ENCODE data around the gene NHSL2.

Gene NHSL2

GRCh38 chrX:71990518-71990917, 79.9 kb downstream of the NHSL2 start:
- no peak overlapping the region for H3K9ac ChIP-seq
- H4K20me1 ChIP-seq (ENCODE audit: insufficient read depth), result no peaks in the 10 kb centered on the region
- H3K4me2 ChIP-seq, result no peak overlapping the region

DNA sequence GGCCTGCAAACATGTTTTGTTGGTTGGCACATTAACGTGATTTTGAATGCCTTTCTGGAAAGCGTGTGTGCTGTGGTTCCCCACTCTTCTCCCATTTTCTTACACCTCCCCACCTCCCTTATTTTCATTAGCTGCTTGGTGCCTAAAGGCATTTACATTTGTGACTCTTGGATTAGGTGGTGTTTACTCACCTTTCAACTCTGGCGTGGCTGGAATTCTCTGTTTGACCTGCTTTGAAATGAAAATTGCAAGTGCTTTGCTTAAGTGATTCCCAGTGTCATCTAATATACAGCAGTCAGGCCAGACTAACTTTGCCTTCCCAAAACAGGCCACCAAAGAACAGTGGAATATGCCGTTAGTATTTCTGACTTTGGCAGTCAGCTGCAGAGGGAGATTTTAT, 80.5 kb downstream of the NHSL2 start:
- no peaks in the 10 kb centered on the region for H3K36me3 ChIP-seq (ENCODE audit: insufficient read depth)
- no peaks in the 10 kb centered on the region for H3K79me2 ChIP-seq (ENCODE audit: insufficient read depth, low read depth)
- no peak overlapping the region for H3K4me2 ChIP-seq
- H3K4me3 ChIP-seq (IDR thresholded peaks at IDR 0.05; ENCODE audit: insufficient read depth, low read depth, low read length), result no peak overlapping the region
- H3K9ac ChIP-seq, result no peak overlapping the region
- TF ChIP-seq, protein P1, sequence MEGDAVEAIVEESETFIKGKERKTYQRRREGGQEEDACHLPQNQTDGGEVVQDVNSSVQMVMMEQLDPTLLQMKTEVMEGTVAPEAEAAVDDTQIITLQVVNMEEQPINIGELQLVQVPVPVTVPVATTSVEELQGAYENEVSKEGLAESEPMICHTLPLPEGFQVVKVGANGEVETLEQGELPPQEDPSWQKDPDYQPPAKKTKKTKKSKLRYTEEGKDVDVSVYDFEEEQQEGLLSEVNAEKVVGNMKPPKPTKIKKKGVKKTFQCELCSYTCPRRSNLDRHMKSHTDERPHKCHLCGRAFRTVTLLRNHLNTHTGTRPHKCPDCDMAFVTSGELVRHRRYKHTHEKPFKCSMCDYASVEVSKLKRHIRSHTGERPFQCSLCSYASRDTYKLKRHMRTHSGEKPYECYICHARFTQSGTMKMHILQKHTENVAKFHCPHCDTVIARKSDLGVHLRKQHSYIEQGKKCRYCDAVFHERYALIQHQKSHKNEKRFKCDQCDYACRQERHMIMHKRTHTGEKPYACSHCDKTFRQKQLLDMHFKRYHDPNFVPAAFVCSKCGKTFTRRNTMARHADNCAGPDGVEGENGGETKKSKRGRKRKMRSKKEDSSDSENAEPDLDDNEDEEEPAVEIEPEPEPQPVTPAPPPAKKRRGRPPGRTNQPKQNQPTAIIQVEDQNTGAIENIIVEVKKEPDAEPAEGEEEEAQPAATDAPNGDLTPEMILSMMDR (conservative IDR thresholded peaks at IDR 0.05; ENCODE audit: low read depth, low read length), result no peak
- no peak overlapping the region for H2AFZ ChIP-seq (ENCODE audit: low read depth)
- H3K4me1 ChIP-seq (ENCODE audit: low read depth, poor library complexity, severe bottlenecking), result no peaks in the 10 kb centered on the region
- no peaks in the 10 kb centered on the region for H3K27me3 ChIP-seq (ENCODE audit: insufficient read depth, low read depth)
- no peaks in the 10 kb centered on the region for H4K20me1 ChIP-seq (ENCODE audit: insufficient read depth)
- no peak overlapping the region for H3K27ac ChIP-seq

More at GRCh38 chrX:71990518-71990917, 79.9 kb downstream of the NHSL2 start:
- TF ChIP-seq, protein P1 (conservative IDR thresholded peaks at IDR 0.05; ENCODE audit: low read depth, low read length), result no peak
- Histone ChIP-seq H2AFZ (ENCODE audit: low read depth) (no peak overlapping the region), H3K36me3 (ENCODE audit: insufficient read depth) (no peaks in the 10 kb centered on the region), H3K4me1 (ENCODE audit: low read depth, poor library complexity, severe bottlenecking) (no peaks in the 10 kb centered on the region), H3K4me3 (IDR thresholded peaks at IDR 0.05; ENCODE audit: insufficient read depth, low read depth, low read length) (no peak overlapping the region), H3K79me2 (ENCODE audit: insufficient read depth, low read depth) (no peaks in the 10 kb centered on the region), H3K27ac (no peak overlapping the region), H3K27me3 (ENCODE audit: insufficient read depth, low read depth) (no peaks in the 10 kb centered on the region)

DNA sequence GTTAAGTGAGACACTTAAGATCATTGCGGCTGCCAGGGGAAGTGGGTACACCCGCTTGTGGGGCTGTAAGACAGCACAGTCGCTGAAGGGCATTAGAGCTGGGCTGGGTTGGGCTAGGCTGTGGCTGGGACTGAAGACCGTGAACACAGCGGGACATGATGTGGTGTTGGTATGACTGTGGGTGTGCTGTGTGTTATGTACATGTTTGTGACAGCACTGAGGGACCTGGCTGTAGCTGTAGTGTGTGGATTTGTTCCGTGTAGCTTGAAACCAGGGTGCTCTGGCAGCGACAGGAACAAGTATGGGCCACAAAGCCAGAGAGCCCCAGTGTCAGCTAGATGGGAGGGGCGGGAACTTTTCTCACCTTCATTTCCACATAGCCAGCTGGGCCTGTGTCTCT, 82.1 kb downstream of the NHSL2 start:
- no peak overlapping the region for H3K27ac ChIP-seq

GRCh38 chrX:71993371-71993770, 82.7 kb downstream of the NHSL2 start:
- H2AFZ ChIP-seq (ENCODE audit: low read depth), result no peak overlapping the region
- no peak overlapping the region for H3K4me3 ChIP-seq (IDR thresholded peaks at IDR 0.05; ENCODE audit: insufficient read depth, low read depth, low read length)
- H3K9ac ChIP-seq, result no peak overlapping the region
- no peak overlapping the region for H3K27ac ChIP-seq
- H3K4me2 ChIP-seq, result no peak overlapping the region
- no peaks in the 10 kb centered on the region for H3K79me2 ChIP-seq (ENCODE audit: insufficient read depth, low read depth)
- H3K27me3 ChIP-seq (ENCODE audit: insufficient read depth, low read depth), result no peaks in the 10 kb centered on the region
- TF ChIP-seq, protein P1 (conservative IDR thresholded peaks at IDR 0.05; ENCODE audit: low read depth, low read length), result no peak
- no peaks in the 10 kb centered on the region for H3K4me1 ChIP-seq (ENCODE audit: low read depth, poor library complexity, severe bottlenecking)
- H3K36me3 ChIP-seq (ENCODE audit: insufficient read depth), result no peaks in the 10 kb centered on the region
- no peaks in the 10 kb centered on the region for H4K20me1 ChIP-seq (ENCODE audit: insufficient read depth)

More for the DNA sequence above, 82.1 kb downstream of the NHSL2 start:
- TF ChIP-seq, protein P1 (conservative IDR thresholded peaks at IDR 0.05; ENCODE audit: low read depth, low read length), result no peak
- Histone ChIP-seq H3K9ac (no peak overlapping the region), H3K36me3 (ENCODE audit: insufficient read depth) (no peaks in the 10 kb centered on the region), H3K79me2 (ENCODE audit: insufficient read depth, low read depth) (no peaks in the 10 kb centered on the region), H3K4me3 (IDR thresholded peaks at IDR 0.05; ENCODE audit: insufficient read depth, low read depth, low read length) (no peak overlapping the region), H3K4me1 (ENCODE audit: low read depth, poor library complexity, severe bottlenecking) (no peaks in the 10 kb centered on the region), H3K4me2 (no peak overlapping the region), H3K27me3 (ENCODE audit: insufficient read depth, low read depth) (no peaks in the 10 kb centered on the region), H2AFZ (ENCODE audit: low read depth) (no peak overlapping the region), H4K20me1 (ENCODE audit: insufficient read depth) (no peaks in the 10 kb centered on the region)

Measured in KMS-11 (cell line).